Measurements from ENCODE around the gene ZDHHC24. TPM values are rescaled to one million over a fixed set of nuclear protein-coding genes. Genes with fewer than 3 reads are reported as not detected.
"Not testable (repeated sequence)": the region's sequence is repeated elsewhere in the genome, so short reads cannot be mapped to it uniquely, and the experiment has no call there.

ZDHHC24 gene
- total RNA-seq, 1 experiment from 2014 or later: 26.9 TPM

GRCh38 chr11:66586136-66586535, 40.3 kb upstream of the ZDHHC24 start:
- peaks cover 4% of the 10 kb centered on the region for H3K4me1 ChIP-seq
- Mint-ChIP-seq H3K36me3 (ENCODE audit: insufficient read depth, unreplicated experiment) (no peaks in the 10 kb centered on the region), H3K9me3 (ENCODE audit: unreplicated experiment) (peaks cover 18% of the 10 kb centered on the region), H3K4me3 (ENCODE audit: unreplicated experiment) (no peak overlapping the region), H3K4me1 (ENCODE audit: low read depth, unreplicated experiment) (no peaks in the 10 kb centered on the region), H3K27ac (ENCODE audit: unreplicated experiment) (no peak overlapping the region), H3K27me3 (ENCODE audit: insufficient read depth, unreplicated experiment) (no peaks in the 10 kb centered on the region)
- no peak for TF ChIP-seq CTCF (IDR thresholded peaks at IDR 0.05; ENCODE audit: insufficient read depth in 1 of 2, low read depth in 1 of 2, low read length in 1 of 2, severe bottlenecking in 1 of 2, unreplicated experiment in 1 of 2)
- BruUV-seq (replicated peaks): no TSS peak
- H3K4me3 ChIP-seq (ENCODE audit: low read depth, low read length): no peak overlapping the region
- ChIA-PET POLR2A (interaction anchor here (1.0 kb wide), 1 partner anchor 30 kb away, joined by 5 read pairs; no protein-coding TSS in a partner anchor), CTCF (no interaction called here)
- intact Hi-C loops (cut with micrococcal nuclease; ENCODE audit: unreplicated experiment): no loop called here
- H3K36me3 ChIP-seq (ENCODE audit: control insufficient read depth, insufficient read depth, low read length): no peaks in the 10 kb centered on the region
- H3K9me3 ChIP-seq: peaks cover 27% of the 10 kb centered on the region
- H3K27me3 ChIP-seq (replicated peaks; ENCODE audit: control insufficient read depth, insufficient read depth, low read length): no peaks in the 10 kb centered on the region; the same call in 1 of the 2 replicates
- DNase-seq: no peak

- H3K27me3 Mint-ChIP-seq (ENCODE audit: insufficient read depth, unreplicated experiment); DNase-seq; H3K27ac Mint-ChIP-seq (ENCODE audit: unreplicated experiment); H3K4me1 Mint-ChIP-seq (ENCODE audit: low read depth, unreplicated experiment); H3K27me3 ChIP-seq (replicated peaks; ENCODE audit: control insufficient read depth, insufficient read depth, low read length); H3K4me1 ChIP-seq; intact Hi-C loops (cut with micrococcal nuclease; ENCODE audit: unreplicated experiment); CTCF ChIA-PET; H3K36me3 ChIP-seq (ENCODE audit: control insufficient read depth, insufficient read depth, low read length); H3K4me3 ChIP-seq (ENCODE audit: low read depth, low read length); H3K36me3 Mint-ChIP-seq (ENCODE audit: insufficient read depth, unreplicated experiment); H3K4me3 Mint-ChIP-seq (ENCODE audit: unreplicated experiment); BruUV-seq (replicated peaks): not testable (repeated sequence)
- POLR2A ChIA-PET: interaction anchor here (1.0 kb wide), 1 partner anchor 31 kb away, joined by 5 read pairs; no protein-coding TSS in a partner anchor
- H3K9me3 Mint-ChIP-seq (ENCODE audit: unreplicated experiment): peaks cover 23% of the 10 kb centered on the region
- H3K9me3 ChIP-seq: peaks cover 27% of the 10 kb centered on the region
These were observed 39.6 kb upstream of the ZDHHC24 start for GRCh38 chr11:66585447-66585846.

GRCh38 chr11:66582565-66583147, 36.8 kb upstream of the ZDHHC24 start:
- H3K36me3 ChIP-seq (ENCODE audit: control insufficient read depth, insufficient read depth, low read length); H3K27me3 ChIP-seq (replicated peaks; ENCODE audit: control insufficient read depth, insufficient read depth, low read length); H3K36me3 Mint-ChIP-seq (ENCODE audit: insufficient read depth, unreplicated experiment); CTCF ChIA-PET; DNase-seq; H3K27me3 Mint-ChIP-seq (ENCODE audit: insufficient read depth, unreplicated experiment); H3K4me1 ChIP-seq; H3K27ac Mint-ChIP-seq (ENCODE audit: unreplicated experiment); H3K4me3 Mint-ChIP-seq (ENCODE audit: unreplicated experiment); intact Hi-C loops (cut with micrococcal nuclease; ENCODE audit: unreplicated experiment); H3K4me1 Mint-ChIP-seq (ENCODE audit: low read depth, unreplicated experiment); H3K4me3 ChIP-seq (ENCODE audit: low read depth, low read length); POLR2A ChIA-PET; BruUV-seq (replicated peaks): not testable (repeated sequence)
- H3K9me3 ChIP-seq: peaks cover 27% of the 10 kb centered on the region
- peaks cover 24% of the 10 kb centered on the region for H3K9me3 Mint-ChIP-seq (ENCODE audit: unreplicated experiment)

GRCh38 chr11:66581261-66581660, 35.4 kb upstream of the ZDHHC24 start:
- Histone ChIP-seq H3K4me1 (no peaks in the 10 kb centered on the region), H3K9me3 (peaks cover 22% of the 10 kb centered on the region), H3K4me3 (ENCODE audit: low read depth, low read length) (no peak overlapping the region), H3K27me3 (replicated peaks; ENCODE audit: control insufficient read depth, insufficient read depth, low read length) (no peaks in the 10 kb centered on the region; the same call in 1 of the 2 replicates), H3K36me3 (ENCODE audit: control insufficient read depth, insufficient read depth, low read length) (no peaks in the 10 kb centered on the region)
- Mint-ChIP-seq H3K27me3 (ENCODE audit: insufficient read depth, unreplicated experiment) (no peaks in the 10 kb centered on the region), H3K4me1 (ENCODE audit: low read depth, unreplicated experiment) (no peaks in the 10 kb centered on the region), H3K9me3 (ENCODE audit: unreplicated experiment) (peaks cover 24% of the 10 kb centered on the region), H3K36me3 (ENCODE audit: insufficient read depth, unreplicated experiment) (no peaks in the 10 kb centered on the region), H3K27ac (ENCODE audit: unreplicated experiment) (no peak overlapping the region), H3K4me3 (ENCODE audit: unreplicated experiment) (no peak overlapping the region)
- CTCF ChIA-PET: interaction anchor here (0.9 kb wide), 1 partner anchor 11 kb away, joined by 6 read pairs; no protein-coding TSS in a partner anchor
- no TSS peak for BruUV-seq (replicated peaks)
- intact Hi-C loops (cut with micrococcal nuclease; ENCODE audit: unreplicated experiment): no loop called here
- TF ChIP-seq CTCF (IDR thresholded peaks at IDR 0.05; ENCODE audit: insufficient read depth in 1 of 2, low read depth in 1 of 2, low read length in 1 of 2, severe bottlenecking in 1 of 2, unreplicated experiment in 1 of 2): no peak
- DNase-seq: no peak
- POLR2A ChIA-PET: interaction anchor here (0.6 kb wide), 1 partner anchor 89 kb away, joined by 4 read pairs; no protein-coding TSS in a partner anchor

Measured in Caco-2 (cell line).